Testis (tissue), 2 donors: ENCODE data around the gene OR51B4.

Source experiments
- POLR2A ChIP-seq: fragments of 450-650 bp; IDR thresholded peaks from one replicate; pipeline ENCODE4 v1.6.1; 2017; ENCODE audit warnings: antibody characterized with exemption, mild to moderate bottlenecking, moderate library complexity
- TF ChIP-seq, protein P1 (sequence below), 3 experiments: fragments of 450-650 bp in 2 of 3; fragments of 200-600 bp in 1 of 3; sonication (generic) in 1 of 3; IDR thresholded peaks; one replicate each; pipeline ENCODE4 v1.5.1; 2016 to 2019; ENCODE audit warnings: antibody characterized with exemption in 3 of 3, mild to moderate bottlenecking in 2 of 3, moderate library complexity in 1 of 3

DNA sequence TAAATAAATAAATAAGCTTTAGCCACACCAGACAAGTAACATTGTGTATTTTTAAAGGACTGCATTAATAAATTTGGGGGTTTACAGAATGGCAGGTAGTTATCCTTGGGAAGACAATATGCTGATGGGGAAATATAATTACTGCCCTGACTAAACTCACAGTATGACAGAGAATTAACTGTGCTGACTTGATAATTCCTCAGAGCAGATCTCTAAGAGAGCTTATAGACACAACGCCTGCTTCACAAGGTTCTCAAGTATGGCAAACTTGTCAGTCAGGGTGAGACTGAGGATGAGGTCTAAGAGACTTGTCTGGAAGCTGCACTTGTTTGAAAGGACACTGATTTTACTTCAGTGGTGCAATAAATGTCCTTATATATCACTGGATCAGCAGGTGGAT, 3.3 kb downstream of the OR51B4 start:
- TF ChIP-seq, protein P1, sequence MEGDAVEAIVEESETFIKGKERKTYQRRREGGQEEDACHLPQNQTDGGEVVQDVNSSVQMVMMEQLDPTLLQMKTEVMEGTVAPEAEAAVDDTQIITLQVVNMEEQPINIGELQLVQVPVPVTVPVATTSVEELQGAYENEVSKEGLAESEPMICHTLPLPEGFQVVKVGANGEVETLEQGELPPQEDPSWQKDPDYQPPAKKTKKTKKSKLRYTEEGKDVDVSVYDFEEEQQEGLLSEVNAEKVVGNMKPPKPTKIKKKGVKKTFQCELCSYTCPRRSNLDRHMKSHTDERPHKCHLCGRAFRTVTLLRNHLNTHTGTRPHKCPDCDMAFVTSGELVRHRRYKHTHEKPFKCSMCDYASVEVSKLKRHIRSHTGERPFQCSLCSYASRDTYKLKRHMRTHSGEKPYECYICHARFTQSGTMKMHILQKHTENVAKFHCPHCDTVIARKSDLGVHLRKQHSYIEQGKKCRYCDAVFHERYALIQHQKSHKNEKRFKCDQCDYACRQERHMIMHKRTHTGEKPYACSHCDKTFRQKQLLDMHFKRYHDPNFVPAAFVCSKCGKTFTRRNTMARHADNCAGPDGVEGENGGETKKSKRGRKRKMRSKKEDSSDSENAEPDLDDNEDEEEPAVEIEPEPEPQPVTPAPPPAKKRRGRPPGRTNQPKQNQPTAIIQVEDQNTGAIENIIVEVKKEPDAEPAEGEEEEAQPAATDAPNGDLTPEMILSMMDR (IDR thresholded peaks at IDR 0.05), result no peak
- no peak for TF ChIP-seq POLR2A
